Measurements from ENCODE around the gene HTRA1. TPM values are rescaled to one million over a fixed set of nuclear protein-coding genes. Genes with fewer than 3 reads are reported as not detected.

HTRA1 gene
- total RNA-seq, 2 donors from 2014 or later, result 8.9 to 26.9 TPM

- no peak overlapping the region for H3K9ac ChIP-seq (ENCODE audit: low read depth in 2 of 2, low read length in 2 of 2)
- H3K36me3 ChIP-seq, result no peaks in the 10 kb centered on the region
- no peaks in the 10 kb centered on the region for H3K4me1 ChIP-seq
- H3K27me3 ChIP-seq, result no peaks in the 10 kb centered on the region
- no peak for DNase-seq
- no peak overlapping the region for H3K4me3 ChIP-seq
- intact Hi-C loops (cut with DNase I), result no loop called here
- TF ChIP-seq, protein P1, sequence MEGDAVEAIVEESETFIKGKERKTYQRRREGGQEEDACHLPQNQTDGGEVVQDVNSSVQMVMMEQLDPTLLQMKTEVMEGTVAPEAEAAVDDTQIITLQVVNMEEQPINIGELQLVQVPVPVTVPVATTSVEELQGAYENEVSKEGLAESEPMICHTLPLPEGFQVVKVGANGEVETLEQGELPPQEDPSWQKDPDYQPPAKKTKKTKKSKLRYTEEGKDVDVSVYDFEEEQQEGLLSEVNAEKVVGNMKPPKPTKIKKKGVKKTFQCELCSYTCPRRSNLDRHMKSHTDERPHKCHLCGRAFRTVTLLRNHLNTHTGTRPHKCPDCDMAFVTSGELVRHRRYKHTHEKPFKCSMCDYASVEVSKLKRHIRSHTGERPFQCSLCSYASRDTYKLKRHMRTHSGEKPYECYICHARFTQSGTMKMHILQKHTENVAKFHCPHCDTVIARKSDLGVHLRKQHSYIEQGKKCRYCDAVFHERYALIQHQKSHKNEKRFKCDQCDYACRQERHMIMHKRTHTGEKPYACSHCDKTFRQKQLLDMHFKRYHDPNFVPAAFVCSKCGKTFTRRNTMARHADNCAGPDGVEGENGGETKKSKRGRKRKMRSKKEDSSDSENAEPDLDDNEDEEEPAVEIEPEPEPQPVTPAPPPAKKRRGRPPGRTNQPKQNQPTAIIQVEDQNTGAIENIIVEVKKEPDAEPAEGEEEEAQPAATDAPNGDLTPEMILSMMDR (IDR thresholded peaks at IDR 0.05), result no peak
- no peak overlapping the region for H3K27ac ChIP-seq
- H3K9me3 ChIP-seq, result no peaks in the 10 kb centered on the region
These were observed 34.3 kb downstream of the HTRA1 start for GRCh38 chr10:122495406-122496340.

- Histone ChIP-seq H3K36me3 (no peaks in the 10 kb centered on the region), H3K27me3 (no peaks in the 10 kb centered on the region), H3K9me3 (no peaks in the 10 kb centered on the region), H3K27ac (no peak overlapping the region), H3K4me1 (no peaks in the 10 kb centered on the region), H3K9ac (ENCODE audit: low read depth in 2 of 2, low read length in 2 of 2) (no peak overlapping the region), H3K4me3 (no peak overlapping the region)
- no peak for DNase-seq
- intact Hi-C loops (cut with DNase I), result no loop called here
- TF ChIP-seq, protein P1 (IDR thresholded peaks at IDR 0.05), result no peak
These were observed 35.9 kb downstream of the HTRA1 start for GRCh38 chr10:122497241-122497640.

DNA sequence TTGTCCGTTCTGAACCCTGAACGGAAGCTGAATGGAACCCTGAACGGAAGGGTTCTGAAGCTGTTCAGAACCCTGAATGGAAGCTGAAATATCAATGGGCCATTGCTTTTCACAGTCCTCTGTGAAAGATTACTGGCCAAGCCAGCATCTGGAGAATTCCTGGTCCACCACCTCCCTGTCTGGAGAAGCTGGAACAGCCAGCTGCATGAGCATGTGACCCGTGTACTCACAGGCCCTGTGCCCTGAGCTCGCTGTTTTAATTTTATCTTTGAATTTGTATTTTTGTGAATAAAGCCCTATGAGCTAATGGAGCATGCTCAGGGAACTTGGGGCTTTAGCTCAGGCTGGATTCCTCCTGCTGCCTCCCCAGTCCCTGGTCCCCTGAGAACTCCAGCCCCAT lies 37.2 kb downstream of the HTRA1 start:
- DNase-seq, result no peak
- H3K4me3 ChIP-seq, result no peak overlapping the region
- H3K4me1 ChIP-seq, result no peaks in the 10 kb centered on the region
- no peak overlapping the region for H3K9ac ChIP-seq (ENCODE audit: low read depth in 2 of 2, low read length in 2 of 2)
- intact Hi-C loops (cut with DNase I), result no loop called here
- no peaks in the 10 kb centered on the region for H3K27me3 ChIP-seq
- TF ChIP-seq, protein P1 (IDR thresholded peaks at IDR 0.05), result no peak
- H3K9me3 ChIP-seq, result no peaks in the 10 kb centered on the region
- H3K36me3 ChIP-seq, result no peaks in the 10 kb centered on the region
- no peak overlapping the region for H3K27ac ChIP-seq

- no peaks in the 10 kb centered on the region for H3K27me3 ChIP-seq
- no peaks in the 10 kb centered on the region for H3K4me1 ChIP-seq
- H3K9me3 ChIP-seq, result no peaks in the 10 kb centered on the region
- intact Hi-C loops (cut with DNase I), result no loop called here
- no peaks in the 10 kb centered on the region for H3K36me3 ChIP-seq
- no peak overlapping the region for H3K9ac ChIP-seq (ENCODE audit: low read depth in 2 of 2, low read length in 2 of 2)
- no peak overlapping the region for H3K4me3 ChIP-seq
- H3K27ac ChIP-seq, result no peak overlapping the region
- TF ChIP-seq, protein P1 (IDR thresholded peaks at IDR 0.05), result no peak
- no peak for DNase-seq
These were observed 37.7 kb downstream of the HTRA1 start for GRCh38 chr10:122499012-122499411.

DNA sequence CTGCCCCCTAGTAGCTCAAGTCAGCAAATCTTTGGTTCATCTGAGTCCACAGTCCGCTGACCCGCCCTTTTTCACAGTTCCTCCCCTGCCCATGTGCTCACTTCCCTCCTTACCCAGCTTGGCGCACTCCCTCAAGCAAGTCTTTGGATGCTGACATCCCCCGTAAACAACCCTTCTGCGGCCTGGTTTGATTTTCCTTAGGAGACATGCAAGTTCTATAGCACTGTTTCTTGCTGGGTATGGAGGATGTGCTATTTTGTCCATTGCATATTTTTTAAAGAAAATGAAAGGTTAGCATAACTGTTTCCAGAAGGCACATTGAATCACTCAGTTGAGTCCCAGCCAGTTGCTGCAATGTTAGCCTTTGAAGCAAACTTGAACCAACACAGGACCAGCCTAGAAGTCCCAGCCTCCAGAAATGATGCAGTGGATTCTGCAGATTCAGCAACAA lies 38.2 kb downstream of the HTRA1 start:
- H3K9me3 ChIP-seq, result no peaks in the 10 kb centered on the region
- no peak overlapping the region for H3K9ac ChIP-seq (ENCODE audit: low read depth in 2 of 2, low read length in 2 of 2)
- no peak overlapping the region for H3K4me3 ChIP-seq
- no peaks in the 10 kb centered on the region for H3K27me3 ChIP-seq
- no peaks in the 10 kb centered on the region for H3K4me1 ChIP-seq
- intact Hi-C loops (cut with DNase I), result no loop called here
- no peaks in the 10 kb centered on the region for H3K36me3 ChIP-seq
- peak; percentile 42 for DNase-seq
- H3K27ac ChIP-seq, result no peak overlapping the region
- TF ChIP-seq, protein P1 (IDR thresholded peaks at IDR 0.05), result no peak

Measured in colonic mucosa (tissue), 4 donors.